Measurements from ENCODE around the gene GABRA4.

GABRA4 gene

GRCh38 chr4:46993075-46994006 is at the start of gene GABRA4:
Gene GABRA4 (minus strand): TSS chr4:46993581. CDS start chr4:46993424, 157 bp downstream.
- no peak for DNase-seq

GRCh38 chr4:47040828-47041227 is 47.4 kb upstream of the GABRA4 start:
- no peak for DNase-seq

GRCh38 chr4:47038263-47038662 is 44.9 kb upstream of the GABRA4 start:
- no peak for DNase-seq

- peak; percentile 46 to 57 for DNase-seq
Observed at GRCh38 chr4:47032405-47033106, 39.2 kb upstream of the GABRA4 start.

- peak in 1 of 2 experiments; percentile 4 for DNase-seq
Observed at GRCh38 chr4:47031751-47032404, 38.5 kb upstream of the GABRA4 start.

GRCh38 chr4:47031011-47031678 is 37.8 kb upstream of the GABRA4 start, which contains the start of gene GABRB1:
Gene GABRB1 (plus strand): TSS chr4:47031567.
- DNase-seq, result peak; percentile 16 to 20

- no peak for DNase-seq
Observed at GRCh38 chr4:47017494-47017893, 24.1 kb upstream of the GABRA4 start.

GRCh38 chr4:47017081-47017480 is 23.7 kb upstream of the GABRA4 start:
- no peak for DNase-seq

GRCh38 chr4:47013373-47013772 is 20.0 kb upstream of the GABRA4 start:
- no peak for DNase-seq

GRCh38 chr4:47012676-47013075 is 19.3 kb upstream of the GABRA4 start:
- no peak for DNase-seq

GRCh38 chr4:47010912-47011446 is 17.6 kb upstream of the GABRA4 start:
- DNase-seq, result no peak

- no peak for DNase-seq
Observed at GRCh38 chr4:47010347-47010911, 17.0 kb upstream of the GABRA4 start.

- no peak for DNase-seq
Observed at GRCh38 chr4:47002580-47002979, 9.2 kb upstream of the GABRA4 start.

- DNase-seq, result no peak
Observed at GRCh38 chr4:47000406-47000805, 7.0 kb upstream of the GABRA4 start.

GRCh38 chr4:46999566-46999965 is 6.2 kb upstream of the GABRA4 start:
- no peak for DNase-seq

GRCh38 chr4:46994007-46994405 is 625 bp upstream of the GABRA4 start:
- no peak for DNase-seq

GRCh38 chr4:46992338-46992737 is 1.0 kb downstream of the GABRA4 start:
- no peak for DNase-seq

GRCh38 chr4:46986922-46987638 is 6.3 kb downstream of the GABRA4 start:
- DNase-seq, result no peak

GRCh38 chr4:46984781-46985180 is 8.6 kb downstream of the GABRA4 start:
- no peak for DNase-seq

- DNase-seq, result no peak
Observed at GRCh38 chr4:46980851-46981250, 12.5 kb downstream of the GABRA4 start.

GRCh38 chr4:46979726-46980125 is 13.7 kb downstream of the GABRA4 start:
- DNase-seq, result no peak

Data from activated CD4-positive, alpha-beta T cell treated with anti-CD3 and anti-CD28 coated beads, Interleukin-2, amount 50 U/mL, for 48 hours (primary cell).